Measurements from ENCODE around the gene BRK1.

Gene BRK1

GRCh38 chr3:10136426-10137005, 21.0 kb downstream of the BRK1 start:
- TF ChIP-seq GATA3 (IDR thresholded peaks at IDR 0.05; ENCODE audit: low read depth, low read length), result no peak
- TF ChIP-seq GATA2 (IDR thresholded peaks at IDR 0.05; ENCODE audit: low read depth, low read length), result no peak

- TF ChIP-seq GATA2 (IDR thresholded peaks at IDR 0.05; ENCODE audit: low read depth, low read length), result no peak
- no peak for TF ChIP-seq GATA3 (IDR thresholded peaks at IDR 0.05; ENCODE audit: low read depth, low read length)
Measured at GRCh38 chr3:10137178-10137577, 21.7 kb downstream of the BRK1 start.

GRCh38 chr3:10140996-10141546, 25.6 kb downstream of the BRK1 start:
- no peak for TF ChIP-seq GATA2 (IDR thresholded peaks at IDR 0.05; ENCODE audit: low read depth, low read length)
- TF ChIP-seq GATA3 (IDR thresholded peaks at IDR 0.05; ENCODE audit: low read depth, low read length), result no peak

DNA sequence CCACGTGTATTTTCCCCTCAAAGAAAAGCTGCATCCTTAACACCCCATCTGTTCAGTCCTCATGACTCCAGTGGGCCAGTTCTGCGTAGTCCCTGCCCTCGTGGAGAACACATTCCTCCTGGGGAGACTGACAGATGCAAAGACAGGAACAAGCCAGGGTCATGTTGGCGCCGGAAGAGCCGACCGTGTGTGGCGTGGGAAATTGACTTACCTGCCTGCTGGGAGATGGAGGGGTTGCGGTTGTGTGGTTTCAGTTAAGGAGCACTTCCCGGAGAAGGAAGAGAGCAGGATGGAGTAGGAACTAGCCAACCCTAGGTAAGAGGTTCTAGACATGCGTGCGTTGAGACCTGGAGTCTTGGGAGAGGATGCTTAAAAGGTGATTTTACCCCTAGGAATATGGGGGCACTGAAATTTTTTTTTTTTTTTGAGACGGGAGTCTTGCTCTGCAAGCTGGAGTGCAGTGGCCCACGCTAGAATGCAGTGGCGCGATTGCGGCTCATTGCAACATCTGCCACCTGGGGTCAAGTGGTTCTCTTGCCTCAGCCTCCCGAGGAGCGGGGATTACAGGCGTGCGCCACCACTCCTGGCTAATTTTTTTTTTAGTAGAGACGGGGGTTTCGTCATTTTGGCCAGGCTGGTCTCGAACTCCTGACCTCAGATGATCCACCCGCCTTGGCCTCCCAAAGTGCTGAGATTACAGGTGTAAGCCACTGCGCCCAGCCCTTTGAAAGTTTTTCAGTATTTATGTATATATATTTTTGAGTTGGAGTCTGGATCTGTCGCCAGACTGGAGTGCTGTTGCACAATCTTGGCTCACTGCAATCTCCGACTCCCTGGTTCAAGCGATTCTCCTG, 27.5 kb downstream of the BRK1 start:
- TF ChIP-seq GATA3 (IDR thresholded peaks at IDR 0.05; ENCODE audit: low read depth, low read length), result no peak
- TF ChIP-seq GATA2 (IDR thresholded peaks at IDR 0.05; ENCODE audit: low read depth, low read length), result no peak

GRCh38 chr3:10145685-10146084, 30.2 kb downstream of the BRK1 start:
- TF ChIP-seq GATA2 (IDR thresholded peaks at IDR 0.05; ENCODE audit: low read depth, low read length) (no peak), GATA3 (IDR thresholded peaks at IDR 0.05; ENCODE audit: low read depth, low read length) (no peak)

DNA sequence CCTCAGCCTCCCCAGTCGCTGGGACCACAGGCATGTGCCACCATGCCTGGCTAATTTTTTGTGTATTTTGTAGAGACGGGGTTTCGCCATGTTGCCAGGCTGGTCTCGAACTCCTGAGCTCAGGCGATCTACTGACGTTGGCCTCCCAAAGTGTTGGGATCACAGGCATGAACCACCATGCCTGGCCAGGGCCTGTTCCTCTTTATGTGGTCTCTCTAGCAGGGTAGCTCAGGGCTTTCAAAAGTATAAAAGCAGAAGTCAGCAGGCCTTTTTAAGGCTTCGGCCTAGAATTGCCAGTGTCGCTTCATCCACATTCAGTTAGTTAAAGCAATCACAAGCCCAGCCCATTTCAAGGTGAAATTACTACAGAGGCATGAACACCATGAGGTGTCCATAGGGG, 33.8 kb downstream of the BRK1 start:
- no peak for TF ChIP-seq GATA2 (IDR thresholded peaks at IDR 0.05; ENCODE audit: low read depth, low read length)
- no peak for TF ChIP-seq GATA3 (IDR thresholded peaks at IDR 0.05; ENCODE audit: low read depth, low read length)

DNA sequence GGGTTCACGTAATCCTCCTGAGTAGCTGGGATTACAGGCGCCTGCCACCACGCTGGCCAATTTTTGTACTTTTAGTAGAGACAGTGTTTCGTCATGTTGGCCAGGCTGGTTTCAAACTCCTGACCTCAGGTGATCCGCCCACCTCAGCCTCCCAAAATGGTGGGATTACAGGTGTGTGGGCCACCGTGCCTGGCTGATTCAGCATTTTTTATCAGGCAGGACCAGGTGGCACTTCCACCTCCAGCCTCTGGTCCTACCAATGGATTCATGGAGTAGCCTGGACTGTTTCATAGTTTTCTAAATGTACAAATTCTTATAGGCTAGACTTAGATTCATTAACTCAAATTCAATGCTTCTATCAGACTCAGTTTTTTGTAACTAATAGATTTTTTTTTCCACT, 35.5 kb downstream of the BRK1 start:
- TF ChIP-seq GATA2 (IDR thresholded peaks at IDR 0.05; ENCODE audit: low read depth, low read length) (no peak), GATA3 (IDR thresholded peaks at IDR 0.05; ENCODE audit: low read depth, low read length) (no peak)

- TF ChIP-seq GATA2 (IDR thresholded peaks at IDR 0.05; ENCODE audit: low read depth, low read length) (no peak), GATA3 (IDR thresholded peaks at IDR 0.05; ENCODE audit: low read depth, low read length) (no peak)
Measured at GRCh38 chr3:10154335-10155122, 39.1 kb downstream of the BRK1 start.

GRCh38 chr3:10155123-10155472, 39.6 kb downstream of the BRK1 start:
- TF ChIP-seq GATA3 (IDR thresholded peaks at IDR 0.05; ENCODE audit: low read depth, low read length) (no peak), GATA2 (IDR thresholded peaks at IDR 0.05; ENCODE audit: low read depth, low read length) (no peak)

DNA sequence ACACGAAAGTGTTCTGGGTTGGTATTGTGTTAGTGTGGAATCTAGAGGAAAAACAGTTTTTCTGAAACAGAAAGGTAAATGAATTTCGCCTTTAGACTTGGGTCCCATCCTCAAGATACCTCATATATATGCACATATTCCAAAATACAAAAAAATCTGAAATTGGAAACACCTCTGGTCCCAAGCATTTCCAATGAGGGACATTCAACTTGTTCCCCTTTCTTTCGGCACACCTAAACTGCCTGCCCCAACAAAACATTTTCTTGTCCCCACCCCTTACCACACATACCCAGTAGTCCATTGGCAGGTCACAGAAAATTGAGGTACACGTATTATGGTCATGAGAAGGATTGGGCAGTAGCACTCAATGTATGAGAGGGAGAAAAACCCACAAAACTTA, 40.2 kb downstream of the BRK1 start:
- TF ChIP-seq GATA3 (IDR thresholded peaks at IDR 0.05; ENCODE audit: low read depth, low read length) (no peak), GATA2 (IDR thresholded peaks at IDR 0.05; ENCODE audit: low read depth, low read length) (no peak)

DNA sequence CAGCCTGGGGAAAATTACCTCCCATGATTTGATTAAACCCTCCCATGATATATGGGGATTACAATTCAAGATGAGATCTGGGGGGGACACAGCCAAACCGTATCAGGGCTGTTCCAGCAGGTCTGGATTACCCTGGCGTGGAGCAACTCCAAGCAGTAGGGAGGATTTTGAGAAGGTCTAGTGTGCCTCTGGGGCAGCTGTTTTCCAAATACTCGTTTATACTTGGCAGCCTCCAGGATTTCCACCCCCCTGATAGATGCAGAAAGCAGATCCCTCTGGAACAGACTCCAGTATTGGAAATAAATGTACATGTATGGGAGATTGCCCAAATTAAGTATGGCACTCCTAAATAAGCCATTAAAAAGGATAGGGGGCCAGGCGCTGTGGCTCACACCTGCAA, 41.6 kb downstream of the BRK1 start:
- TF ChIP-seq GATA2 (IDR thresholded peaks at IDR 0.05; ENCODE audit: low read depth, low read length) (peak; percentile 53), GATA3 (IDR thresholded peaks at IDR 0.05; ENCODE audit: low read depth, low read length) (no peak)

GRCh38 chr3:10160346-10160745, 44.9 kb downstream of the BRK1 start:
- TF ChIP-seq GATA3 (IDR thresholded peaks at IDR 0.05; ENCODE audit: low read depth, low read length) (no peak), GATA2 (IDR thresholded peaks at IDR 0.05; ENCODE audit: low read depth, low read length) (no peak)

GRCh38 chr3:10160925-10161324, 45.5 kb downstream of the BRK1 start:
- TF ChIP-seq GATA2 (IDR thresholded peaks at IDR 0.05; ENCODE audit: low read depth, low read length) (no peak), GATA3 (IDR thresholded peaks at IDR 0.05; ENCODE audit: low read depth, low read length) (no peak)

DNA sequence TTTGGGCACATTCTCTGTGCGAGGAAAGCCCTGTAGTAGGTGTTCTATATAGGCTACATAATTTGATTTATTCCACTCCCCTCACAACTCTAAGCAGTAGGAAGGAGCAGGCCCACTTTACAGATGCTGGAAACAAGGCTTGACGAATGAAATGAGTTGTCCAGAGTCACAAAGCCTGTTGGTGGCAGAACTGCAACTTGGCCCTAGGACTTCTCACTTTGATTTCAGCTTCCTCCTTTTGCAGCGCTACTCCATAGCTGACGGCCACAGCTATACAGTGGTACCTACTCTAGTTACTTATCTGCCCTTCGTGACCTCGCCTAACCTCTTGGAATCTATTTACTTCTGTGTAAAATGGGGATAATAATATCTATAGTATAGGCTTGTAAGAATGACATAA, 46.7 kb downstream of the BRK1 start:
- TF ChIP-seq GATA2 (IDR thresholded peaks at IDR 0.05; ENCODE audit: low read depth, low read length), result no peak
- no peak for TF ChIP-seq GATA3 (IDR thresholded peaks at IDR 0.05; ENCODE audit: low read depth, low read length)
